Fibroblast of villous mesenchyme (primary cell): ENCODE data around the gene TRPM2. TPM values are rescaled to one million over a fixed set of nuclear protein-coding genes. Genes with fewer than 3 reads are reported as not detected.

Source experiments
- DNase-seq: peaks from one replicate; pipeline ENCODE4 v3.0.0-alpha.2; 2010; ENCODE audit warnings: low read depth
- H3K4me3 ChIP-seq: 2 replicates; pipeline ENCODE4 v1.5.1; 2011; ENCODE audit warnings: low read depth, mild to moderate bottlenecking, low read length
- total RNA-seq: library from RNA; depleted of rRNA; stranded (reverse); fragments of >200 nt; gene quantifications from 2 replicates; pipeline ENCODE4 v1.2.3, GENCODE V29; 2012
- TF ChIP-seq, protein P1 (sequence below): IDR thresholded peaks from 2 replicates; pipeline ENCODE4 v1.5.1; 2012; ENCODE audit warnings: low read depth, mild to moderate bottlenecking, low read length; ENCODE audit not compliant: insufficient read depth

The TRPM2 gene
- total RNA-seq, 1 donor, result under 0.01 TPM

DNA sequence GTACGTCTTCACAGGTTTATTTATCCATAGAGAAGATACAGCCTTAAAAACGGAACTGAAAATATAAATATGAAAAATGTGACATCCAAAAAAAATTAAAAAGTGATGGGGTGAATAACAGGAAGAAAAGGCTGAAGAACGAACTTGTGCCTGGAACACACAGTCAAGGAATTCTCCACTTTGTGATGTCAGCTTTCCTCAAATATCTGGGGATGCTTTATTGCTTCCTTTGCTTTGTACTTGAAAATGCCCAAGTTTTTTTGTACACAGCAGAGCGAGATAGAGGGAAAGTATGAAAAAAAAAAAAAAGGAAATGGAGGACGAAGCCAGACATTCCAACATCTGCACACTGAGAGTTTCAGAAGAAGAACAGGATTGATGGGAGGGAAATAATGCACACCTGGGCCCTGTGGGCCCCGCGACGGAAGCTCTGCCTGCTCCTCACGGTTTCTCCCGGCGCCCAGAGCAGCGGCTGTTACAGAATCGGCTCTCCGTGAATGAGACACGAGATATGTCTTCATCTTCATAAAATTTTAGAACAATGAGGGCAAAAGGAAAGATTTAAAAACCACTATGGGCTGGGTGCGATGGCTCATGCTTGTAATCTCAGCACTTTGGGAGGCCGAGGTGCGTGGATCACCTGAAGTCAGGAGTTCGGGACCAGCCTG is 91.9 kb downstream of the TRPM2 start:
- H3K4me3 ChIP-seq, result no peak overlapping the region
- DNase-seq, result no peak
- TF ChIP-seq, protein P1, sequence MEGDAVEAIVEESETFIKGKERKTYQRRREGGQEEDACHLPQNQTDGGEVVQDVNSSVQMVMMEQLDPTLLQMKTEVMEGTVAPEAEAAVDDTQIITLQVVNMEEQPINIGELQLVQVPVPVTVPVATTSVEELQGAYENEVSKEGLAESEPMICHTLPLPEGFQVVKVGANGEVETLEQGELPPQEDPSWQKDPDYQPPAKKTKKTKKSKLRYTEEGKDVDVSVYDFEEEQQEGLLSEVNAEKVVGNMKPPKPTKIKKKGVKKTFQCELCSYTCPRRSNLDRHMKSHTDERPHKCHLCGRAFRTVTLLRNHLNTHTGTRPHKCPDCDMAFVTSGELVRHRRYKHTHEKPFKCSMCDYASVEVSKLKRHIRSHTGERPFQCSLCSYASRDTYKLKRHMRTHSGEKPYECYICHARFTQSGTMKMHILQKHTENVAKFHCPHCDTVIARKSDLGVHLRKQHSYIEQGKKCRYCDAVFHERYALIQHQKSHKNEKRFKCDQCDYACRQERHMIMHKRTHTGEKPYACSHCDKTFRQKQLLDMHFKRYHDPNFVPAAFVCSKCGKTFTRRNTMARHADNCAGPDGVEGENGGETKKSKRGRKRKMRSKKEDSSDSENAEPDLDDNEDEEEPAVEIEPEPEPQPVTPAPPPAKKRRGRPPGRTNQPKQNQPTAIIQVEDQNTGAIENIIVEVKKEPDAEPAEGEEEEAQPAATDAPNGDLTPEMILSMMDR, result no peak

DNA sequence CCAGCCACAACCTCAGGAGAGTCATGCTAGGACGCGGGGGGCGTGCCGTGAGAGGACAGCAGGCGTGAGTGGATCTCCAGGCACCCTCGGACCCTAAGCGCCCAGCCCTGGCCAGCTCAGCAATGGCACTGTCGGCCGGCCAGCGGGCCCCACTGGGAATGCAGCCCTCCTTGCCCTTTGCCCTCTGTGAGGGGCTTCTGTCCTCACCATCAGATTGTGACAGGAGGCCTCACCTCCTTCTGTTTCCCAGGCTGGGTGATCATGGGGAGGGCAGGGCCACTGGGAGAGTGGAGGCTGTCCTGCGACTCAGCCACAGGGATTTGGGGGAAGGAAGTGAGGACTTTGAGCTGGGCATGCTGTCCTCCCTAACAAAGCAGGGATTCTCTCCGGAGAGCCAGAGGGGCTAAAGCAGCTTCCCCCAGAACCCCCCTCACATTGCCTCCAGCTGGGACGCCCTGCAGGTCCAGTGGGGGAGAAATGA is 95.3 kb downstream of the TRPM2 start:
- no peak overlapping the region for H3K4me3 ChIP-seq
- TF ChIP-seq, protein P1, result no peak
- no peak for DNase-seq

DNA sequence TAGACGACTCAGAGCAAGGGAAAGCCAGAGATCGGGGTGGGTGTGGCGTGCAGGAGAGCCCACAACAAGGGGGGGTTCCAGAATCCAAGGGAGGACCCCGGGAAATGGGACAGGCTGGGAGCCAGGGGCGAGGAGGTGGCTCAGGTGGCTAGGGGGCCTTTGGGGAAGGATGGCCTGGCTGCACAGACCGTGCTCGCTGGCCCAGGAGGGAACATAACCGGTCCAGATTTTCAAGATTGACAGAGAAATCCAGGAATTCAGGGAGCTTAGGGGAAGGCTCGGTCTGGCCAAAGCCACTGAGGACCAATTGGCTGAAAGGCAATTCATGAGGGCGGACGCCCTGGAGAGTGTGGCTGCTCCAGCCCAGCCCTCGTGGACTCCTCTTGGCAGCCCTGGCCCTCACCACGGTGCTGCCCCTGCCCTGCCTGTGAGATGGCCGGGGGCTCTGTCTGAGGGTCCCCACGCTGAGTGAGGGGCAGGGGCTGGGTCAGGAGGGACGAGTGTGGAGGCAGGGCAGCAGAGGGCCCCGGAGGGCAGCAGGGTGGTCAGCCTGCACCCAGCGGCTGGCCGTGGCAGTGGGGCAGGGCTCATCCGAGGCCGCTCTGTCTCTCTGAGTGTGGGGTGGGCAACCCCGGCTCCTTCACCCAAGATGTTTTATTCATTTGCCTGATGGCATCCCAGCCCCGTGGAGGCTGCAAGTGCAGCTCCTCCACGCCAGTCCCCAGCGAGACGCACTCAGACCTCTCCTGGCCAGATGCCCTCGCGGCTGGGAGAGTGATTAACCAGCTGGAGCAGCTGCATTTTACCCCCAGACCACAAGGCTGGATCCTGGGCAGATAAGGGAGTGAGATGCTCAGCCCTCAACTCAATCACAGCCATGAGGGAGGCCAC is 96.3 kb downstream of the TRPM2 start:
- TF ChIP-seq, protein P1, result no peak
- no peak for DNase-seq
- no peak overlapping the region for H3K4me3 ChIP-seq

DNA sequence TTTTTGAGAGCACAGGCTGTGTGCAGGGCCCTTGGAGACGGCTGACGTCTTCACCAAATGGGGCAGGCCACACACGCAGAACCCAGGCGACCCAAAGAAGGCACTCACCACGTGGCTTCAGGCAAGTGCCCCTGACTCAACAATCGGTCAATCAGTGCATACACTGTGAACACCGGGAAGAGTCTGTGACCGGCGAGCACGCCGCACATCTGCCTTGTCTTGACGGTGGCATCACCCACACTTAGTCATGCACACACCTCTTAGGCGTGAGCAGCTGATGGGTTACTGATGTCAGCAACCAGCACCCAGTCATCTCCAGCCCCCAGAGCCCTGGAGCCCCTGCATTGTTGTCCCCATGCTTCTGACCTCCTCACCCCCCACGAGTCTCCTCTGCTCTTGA is 97.0 kb downstream of the TRPM2 start:
- H3K4me3 ChIP-seq, result no peak overlapping the region
- TF ChIP-seq, protein P1, result no peak
- no peak for DNase-seq

DNA sequence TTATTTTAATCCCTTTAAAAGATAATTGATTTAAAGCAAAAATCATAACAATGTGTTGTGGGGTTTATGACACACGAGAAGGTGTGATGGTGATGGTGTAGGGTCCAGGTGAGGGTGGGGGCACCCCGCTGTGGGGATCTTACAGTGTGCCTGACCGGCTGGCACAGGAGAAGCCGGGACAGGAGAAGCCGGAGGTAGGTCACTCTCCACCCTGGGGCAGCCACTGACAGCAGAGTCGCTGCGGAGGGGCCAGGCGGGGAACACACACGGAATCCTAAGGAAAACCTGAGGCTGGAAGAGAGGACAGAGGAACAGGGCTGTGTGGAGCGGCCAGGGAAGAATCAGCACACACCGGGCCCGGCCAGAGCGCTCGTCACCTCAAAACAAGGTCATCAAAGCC is 97.6 kb downstream of the TRPM2 start:
- no peak overlapping the region for H3K4me3 ChIP-seq
- TF ChIP-seq, protein P1, result no peak
- no peak for DNase-seq

DNA sequence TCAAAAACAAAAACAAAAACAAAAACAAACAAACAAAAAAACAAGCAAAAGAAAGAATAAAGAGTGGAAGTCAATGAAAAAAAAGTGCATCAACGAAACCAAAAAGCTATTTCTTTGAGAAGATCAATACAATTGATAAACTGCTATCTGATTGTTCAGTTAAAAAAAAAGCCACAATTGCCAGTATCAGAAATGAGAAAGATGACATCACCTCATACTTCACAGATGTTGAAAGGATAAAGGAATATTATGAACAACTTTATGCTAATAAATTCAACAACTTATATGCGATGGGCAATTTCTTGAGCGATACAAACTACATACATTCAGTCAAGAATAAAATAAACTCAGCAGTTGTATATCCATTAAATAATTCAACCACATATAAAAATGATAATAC is 99.7 kb downstream of the TRPM2 start:
- H3K4me3 ChIP-seq, result no peak overlapping the region
- no peak for DNase-seq
- TF ChIP-seq, protein P1, result no peak
